Endodermal cell (in vitro differentiated cells): ENCODE measurements around the gene FGFRL1. TPM values are rescaled to one million over a fixed set of nuclear protein-coding genes. Genes with fewer than 3 reads are reported as not detected.
A peak's percentile ranks its signal among the peaks of the same experiment; 100 is the strongest.

Source experiments
- DNase-seq: peaks from one replicate; pipeline ENCODE4 v3.0.0-alpha.2; 2017
- H3K27ac ChIP-seq: 2 replicates; pipeline ENCODE4 v1.5.1; 2013; ENCODE audit warnings: mild to moderate bottlenecking, low read depth, low read length, moderate library complexity
- H3K27me3 ChIP-seq: 2 replicates; pipeline ENCODE4 v1.6.1; 2013; ENCODE audit warnings: mild to moderate bottlenecking, low read length, moderate library complexity; ENCODE audit not compliant: insufficient read depth, control insufficient read depth, poor library complexity, severe bottlenecking
- H3K36me3 ChIP-seq: 2 replicates; pipeline ENCODE4 v1.7.0; 2013; ENCODE audit warnings: mild to moderate bottlenecking, low read length, moderate library complexity; ENCODE audit not compliant: control insufficient read depth, insufficient read depth
- H3K4me1 ChIP-seq: one replicate; pipeline ENCODE4 v1.7.0; 2013; ENCODE audit warnings: low read length; ENCODE audit not compliant: control insufficient read depth, insufficient read depth
- H3K4me3 ChIP-seq: 2 replicates; pipeline ENCODE4 v1.5.1; 2013; ENCODE audit warnings: mild to moderate bottlenecking, low read length, moderate library complexity
- H3K9ac ChIP-seq: 2 replicates; pipeline ENCODE4 v1.6.1; 2013; ENCODE audit warnings: mild to moderate bottlenecking, low read length, moderate library complexity; ENCODE audit not compliant: poor library complexity, severe bottlenecking; ENCODE audit errors: extremely low read depth
- H3K9me3 ChIP-seq: 2 replicates; pipeline ENCODE4 v1.6.1; 2013; ENCODE audit warnings: mild to moderate bottlenecking, low read length, moderate library complexity; ENCODE audit not compliant: control insufficient read depth
- H3K27ac Mint-ChIP-seq: 2 replicates; pipeline ENCODE4 v1.8.0; 2020; ENCODE audit warnings: mixed read lengths
- H3K27me3 Mint-ChIP-seq: 2 replicates; pipeline ENCODE4 v1.8.0; 2021; ENCODE audit warnings: mild to moderate bottlenecking, mixed read lengths; ENCODE audit not compliant: insufficient read depth
- H3K36me3 Mint-ChIP-seq: 2 replicates; pipeline ENCODE4 v1.8.0; 2020; ENCODE audit warnings: low read depth, mixed read lengths
- H3K4me1 Mint-ChIP-seq: 2 replicates; pipeline ENCODE4 v1.8.0; 2020; ENCODE audit warnings: mixed read lengths
- H3K4me3 Mint-ChIP-seq: 2 replicates; pipeline ENCODE4 v1.8.0; 2020; ENCODE audit warnings: mild to moderate bottlenecking, moderate library complexity, mixed read lengths
- H3K9me3 Mint-ChIP-seq: 2 replicates; pipeline ENCODE4 v1.8.0; 2020; ENCODE audit warnings: mild to moderate bottlenecking, mixed read lengths
- WGBS, 2 experiments: methylation state at CpG; one replicate each; pipeline versions ENCODE4 v1.1.5 to v1.1.7; 2013; ENCODE audit warnings: missing lambda C conversion rate in 2 of 2, mixed read lengths in 1 of 2; ENCODE audit not compliant: insufficient coverage in 1 of 2, insufficient read length in 1 of 2; 5-methylcytosine and 5-hydroxymethylcytosine counted together
- total RNA-seq, 2 donors: library from RNA; stranded (reverse); fragmentation: NEBNext Ultra II Directional in 1 of 2; extraction: Animal tissue kit (Norgen Biotek cat#: 25700) in 1 of 2; gene quantifications; 2 replicates in 1 of 2; 3 replicates in 1 of 2; pipeline ENCODE4 v1.2.1, GENCODE V29; 2021
- TF ChIP-seq, protein P1 (sequence below): fragments of 200-600 bp; sonication (generic); conservative IDR thresholded peaks from 2 replicates; pipeline ENCODE4 v1.5.0; 2021; ENCODE audit warnings: antibody characterized with exemption, mild to moderate bottlenecking

FGFRL1 gene
- total RNA-seq, 2 donors from 2014 or later: 51.0 to 93.3 TPM

DNA sequence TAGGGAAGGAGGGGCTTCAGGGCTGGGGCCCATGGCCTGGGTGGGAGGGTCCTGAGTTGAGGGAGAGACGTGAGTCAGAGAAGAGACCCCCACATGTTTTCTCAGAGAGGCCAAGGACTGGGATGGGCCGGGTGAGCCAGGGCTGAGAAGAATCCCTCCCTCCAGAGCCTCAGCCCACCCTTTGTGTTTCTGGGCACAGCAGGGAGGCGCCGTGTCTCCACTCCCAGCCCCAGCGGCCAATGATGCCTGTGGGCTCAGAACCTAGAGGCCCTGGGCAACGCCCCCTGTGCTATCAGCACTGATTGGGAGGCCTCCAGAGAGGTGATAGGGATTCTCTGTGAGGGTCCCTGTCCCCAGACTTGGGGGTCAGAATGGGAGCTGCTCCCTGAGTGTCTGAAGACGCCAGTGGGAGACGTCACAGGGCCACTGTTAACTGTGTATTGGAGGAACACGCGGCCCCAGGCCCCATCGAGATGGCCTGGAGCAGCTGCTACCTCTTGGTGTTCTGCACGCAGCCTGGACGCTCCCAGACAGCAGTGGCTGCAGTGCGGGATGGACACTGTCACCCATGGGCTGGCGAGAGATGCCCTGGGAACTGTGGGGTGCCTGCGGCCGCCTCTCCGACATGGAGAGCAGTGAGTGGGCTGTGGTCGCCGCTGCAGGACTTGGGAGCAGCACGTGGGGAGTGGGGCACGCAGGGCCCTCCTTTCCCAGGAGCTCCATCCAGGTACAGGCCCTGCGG is 8.5 kb downstream of the FGFRL1 start:
- Histone ChIP-seq H3K9me3 (no peaks in the 10 kb centered on the region), H3K36me3 (no peaks in the 10 kb centered on the region), H3K27ac (no peak overlapping the region), H3K9ac (no peak overlapping the region), H3K4me1 (peaks cover 15% of the 10 kb centered on the region), H3K27me3 (no peaks in the 10 kb centered on the region), H3K4me3 (no peak overlapping the region)
- Mint-ChIP-seq H3K4me3 (peak overlapping the region; percentile 9), H3K36me3 (peaks cover 8% of the 10 kb centered on the region), H3K27me3 (no peaks in the 10 kb centered on the region), H3K9me3 (no peaks in the 10 kb centered on the region), H3K27ac (peak overlapping the region; percentile 13), H3K4me1 (peaks cover 12% of the 10 kb centered on the region)
- TF ChIP-seq, protein P1, sequence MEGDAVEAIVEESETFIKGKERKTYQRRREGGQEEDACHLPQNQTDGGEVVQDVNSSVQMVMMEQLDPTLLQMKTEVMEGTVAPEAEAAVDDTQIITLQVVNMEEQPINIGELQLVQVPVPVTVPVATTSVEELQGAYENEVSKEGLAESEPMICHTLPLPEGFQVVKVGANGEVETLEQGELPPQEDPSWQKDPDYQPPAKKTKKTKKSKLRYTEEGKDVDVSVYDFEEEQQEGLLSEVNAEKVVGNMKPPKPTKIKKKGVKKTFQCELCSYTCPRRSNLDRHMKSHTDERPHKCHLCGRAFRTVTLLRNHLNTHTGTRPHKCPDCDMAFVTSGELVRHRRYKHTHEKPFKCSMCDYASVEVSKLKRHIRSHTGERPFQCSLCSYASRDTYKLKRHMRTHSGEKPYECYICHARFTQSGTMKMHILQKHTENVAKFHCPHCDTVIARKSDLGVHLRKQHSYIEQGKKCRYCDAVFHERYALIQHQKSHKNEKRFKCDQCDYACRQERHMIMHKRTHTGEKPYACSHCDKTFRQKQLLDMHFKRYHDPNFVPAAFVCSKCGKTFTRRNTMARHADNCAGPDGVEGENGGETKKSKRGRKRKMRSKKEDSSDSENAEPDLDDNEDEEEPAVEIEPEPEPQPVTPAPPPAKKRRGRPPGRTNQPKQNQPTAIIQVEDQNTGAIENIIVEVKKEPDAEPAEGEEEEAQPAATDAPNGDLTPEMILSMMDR: no peak
- WGBS, 2 experiments: 78 to 83% methylated on average over 15 to 23 of the region's 23 CpGs
- DNase-seq: peak; percentile 85

DNA sequence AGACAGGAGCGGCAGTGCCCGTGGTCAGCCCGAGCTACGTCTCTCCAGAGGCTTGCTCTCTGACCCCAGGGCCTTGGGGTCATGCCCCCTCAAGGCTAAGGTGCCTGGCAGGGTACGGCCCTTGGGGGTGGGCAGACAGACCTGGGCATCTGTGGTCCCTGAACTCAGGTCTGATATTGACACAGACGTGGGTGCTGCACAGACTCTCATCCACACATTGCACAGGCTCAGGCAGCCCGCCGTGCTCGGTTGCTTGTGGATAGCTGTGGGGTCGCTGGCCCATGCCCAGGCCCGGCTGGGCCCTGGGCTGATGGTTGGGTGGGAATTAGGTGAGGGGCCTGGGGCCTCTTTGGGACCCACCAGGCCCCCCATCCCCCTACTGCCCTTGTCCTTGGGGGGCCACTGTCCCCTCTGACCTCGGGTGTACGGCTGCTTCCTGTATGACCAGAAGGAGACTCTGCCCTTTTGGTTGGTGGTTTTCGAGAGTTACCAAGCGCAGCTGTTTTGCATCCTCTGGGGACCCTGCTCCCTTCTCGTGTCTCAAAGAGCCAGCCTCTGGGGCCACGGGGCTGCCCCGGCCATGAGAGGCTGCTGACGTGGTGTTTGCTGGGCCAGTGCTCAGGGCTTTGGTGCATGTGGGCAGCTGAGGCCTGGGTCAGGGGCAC is 10.1 kb downstream of the FGFRL1 start:
- H3K36me3 ChIP-seq: peaks cover 13% of the 10 kb centered on the region
- H3K27me3 ChIP-seq: no peaks in the 10 kb centered on the region
- Mint-ChIP-seq H3K27ac (no peak overlapping the region), H3K36me3 (peaks cover 20% of the 10 kb centered on the region), H3K27me3 (no peaks in the 10 kb centered on the region), H3K4me1 (peaks cover 12% of the 10 kb centered on the region), H3K4me3 (no peak overlapping the region), H3K9me3 (no peaks in the 10 kb centered on the region)
- no peak for DNase-seq
- 93 to 95% methylated on average over 14 to 19 of the region's 19 CpGs for WGBS, 2 experiments
- H3K9me3 ChIP-seq: no peaks in the 10 kb centered on the region
- TF ChIP-seq, protein P1: no peak
- no peak overlapping the region for H3K4me3 ChIP-seq
- no peak overlapping the region for H3K27ac ChIP-seq
- H3K9ac ChIP-seq: no peak overlapping the region
- peaks cover 15% of the 10 kb centered on the region for H3K4me1 ChIP-seq

DNA sequence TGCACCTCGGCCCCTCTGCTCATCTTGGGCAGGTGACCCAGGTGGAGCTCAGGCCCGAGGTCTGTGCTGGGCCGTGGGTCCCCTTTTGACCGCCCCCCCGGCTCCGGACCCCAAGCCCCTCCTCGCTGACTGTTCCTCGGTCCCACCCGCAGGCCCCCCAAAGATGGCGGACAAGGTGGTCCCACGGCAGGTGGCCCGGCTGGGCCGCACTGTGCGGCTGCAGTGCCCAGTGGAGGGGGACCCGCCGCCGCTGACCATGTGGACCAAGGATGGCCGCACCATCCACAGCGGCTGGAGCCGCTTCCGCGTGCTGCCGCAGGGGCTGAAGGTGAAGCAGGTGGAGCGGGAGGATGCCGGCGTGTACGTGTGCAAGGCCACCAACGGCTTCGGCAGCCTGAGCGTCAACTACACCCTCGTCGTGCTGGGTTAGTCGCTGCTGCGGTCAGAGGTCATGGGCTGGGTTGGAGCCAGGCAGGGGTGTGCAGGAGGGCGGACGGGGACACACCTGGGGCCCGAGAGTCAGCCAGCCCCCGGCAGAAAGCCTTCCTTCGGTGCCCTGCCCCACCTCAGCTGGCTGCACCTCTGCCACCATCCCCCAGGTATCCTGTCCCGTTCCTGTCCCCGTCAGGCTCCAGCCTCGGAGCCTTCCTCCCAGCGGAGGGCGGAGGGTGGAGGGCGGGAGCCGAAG is 10.8 kb downstream of the FGFRL1 start:
- WGBS, 2 experiments: 95 to 98% methylated on average over 33 to 46 of the region's 46 CpGs
- Mint-ChIP-seq H3K9me3 (no peaks in the 10 kb centered on the region), H3K27ac (no peak overlapping the region), H3K27me3 (no peaks in the 10 kb centered on the region), H3K36me3 (peaks cover 22% of the 10 kb centered on the region), H3K4me3 (no peak overlapping the region), H3K4me1 (peaks cover 12% of the 10 kb centered on the region)
- H3K9me3 ChIP-seq: no peaks in the 10 kb centered on the region
- H3K4me3 ChIP-seq: no peak overlapping the region
- no peak overlapping the region for H3K9ac ChIP-seq
- H3K27ac ChIP-seq: no peak overlapping the region
- peaks cover 13% of the 10 kb centered on the region for H3K36me3 ChIP-seq
- no peaks in the 10 kb centered on the region for H3K27me3 ChIP-seq
- TF ChIP-seq, protein P1: no peak
- DNase-seq: no peak
- peaks cover 15% of the 10 kb centered on the region for H3K4me1 ChIP-seq
